HAP-1 (cell line): ENCODE results near the gene TC2N.

Experiments used
- DNase-seq, 2 experiments: peaks; one replicate each; pipeline ENCODE4 v3.0.0-alpha.2; 2016 to 2020; ENCODE audit warnings: low spot score in 2 of 2
- H3K27me3 ChIP-seq: fragments of 250-450 bp; sonication (Bioruptor Pico); 2 replicates; pipeline ENCODE4 v1.5.1; 2020; ENCODE audit warnings: low read depth, mild to moderate bottlenecking, moderate library complexity
- H3K36me3 ChIP-seq: fragments of 250-450 bp; sonication (Bioruptor Pico); replicated peaks from 2 replicates; pipeline ENCODE4 v1.5.1; 2020; ENCODE audit warnings: mild to moderate bottlenecking
- H3K4me1 ChIP-seq: fragments of 250-450 bp; sonication (Bioruptor Pico); 2 replicates; pipeline ENCODE4 v1.5.1; 2020; ENCODE audit warnings: mild to moderate bottlenecking
- H3K4me3 ChIP-seq: fragments of 250-450 bp; sonication (Bioruptor Pico); 2 replicates; pipeline ENCODE4 v1.5.1; 2020; ENCODE audit warnings: mild to moderate bottlenecking, moderate library complexity
- H3K9me3 ChIP-seq: fragments of 250-450 bp; sonication (Bioruptor Pico); 2 replicates; pipeline ENCODE4 v1.5.1; 2020; ENCODE audit warnings: mild to moderate bottlenecking, moderate library complexity
- in situ Hi-C: fragments of 300-500 bp; cut with MboI; formaldehyde crosslinking; loops from 3 replicates; pipeline ENCODE4 v1.14.3; 2020; ENCODE audit warnings: low sequenced_read_pairs, inconsistent platforms, mixed read lengths

TC2N gene

GRCh38 chr14:91770185-91770584 lies 97.2 kb downstream of the TC2N start:
- no peaks in the 10 kb centered on the region for H3K27me3 ChIP-seq
- no peak for DNase-seq
- in situ Hi-C loops, result no loop called here
- H3K36me3 ChIP-seq, result no peaks in the 10 kb centered on the region
- no peaks in the 10 kb centered on the region for H3K4me1 ChIP-seq
- no peaks in the 10 kb centered on the region for H3K9me3 ChIP-seq
- H3K4me3 ChIP-seq, result no peak overlapping the region

- Histone ChIP-seq H3K36me3 (no peaks in the 10 kb centered on the region), H3K4me1 (peaks cover 6% of the 10 kb centered on the region), H3K27me3 (no peaks in the 10 kb centered on the region), H3K9me3 (no peaks in the 10 kb centered on the region), H3K4me3 (no peak overlapping the region)
- DNase-seq, result no peak
- in situ Hi-C loops, result no loop called here
Observed at GRCh38 chr14:91755570-91756295, 111.6 kb downstream of the TC2N start.

- no peaks in the 10 kb centered on the region for H3K36me3 ChIP-seq
- peaks cover 6% of the 10 kb centered on the region for H3K4me1 ChIP-seq
- DNase-seq, result no peak
- in situ Hi-C loops, result no loop called here
- H3K9me3 ChIP-seq, result no peaks in the 10 kb centered on the region
- no peak overlapping the region for H3K4me3 ChIP-seq
- H3K27me3 ChIP-seq, result no peaks in the 10 kb centered on the region
Observed at GRCh38 chr14:91754819-91755218, 112.5 kb downstream of the TC2N start.

GRCh38 chr14:91754185-91754584 lies 113.2 kb downstream of the TC2N start:
- H3K4me3 ChIP-seq, result no peak overlapping the region
- no peaks in the 10 kb centered on the region for H3K9me3 ChIP-seq
- DNase-seq, result no peak
- in situ Hi-C loops, result no loop called here
- H3K36me3 ChIP-seq, result no peaks in the 10 kb centered on the region
- H3K4me1 ChIP-seq, result peaks cover 6% of the 10 kb centered on the region
- no peaks in the 10 kb centered on the region for H3K27me3 ChIP-seq

- Histone ChIP-seq H3K4me3 (no peak overlapping the region), H3K36me3 (no peaks in the 10 kb centered on the region), H3K4me1 (peaks cover 6% of the 10 kb centered on the region), H3K9me3 (no peaks in the 10 kb centered on the region), H3K27me3 (no peaks in the 10 kb centered on the region)
- no peak for DNase-seq
- in situ Hi-C loops, result no loop called here
Observed at GRCh38 chr14:91753501-91754128, 113.7 kb downstream of the TC2N start.

DNA sequence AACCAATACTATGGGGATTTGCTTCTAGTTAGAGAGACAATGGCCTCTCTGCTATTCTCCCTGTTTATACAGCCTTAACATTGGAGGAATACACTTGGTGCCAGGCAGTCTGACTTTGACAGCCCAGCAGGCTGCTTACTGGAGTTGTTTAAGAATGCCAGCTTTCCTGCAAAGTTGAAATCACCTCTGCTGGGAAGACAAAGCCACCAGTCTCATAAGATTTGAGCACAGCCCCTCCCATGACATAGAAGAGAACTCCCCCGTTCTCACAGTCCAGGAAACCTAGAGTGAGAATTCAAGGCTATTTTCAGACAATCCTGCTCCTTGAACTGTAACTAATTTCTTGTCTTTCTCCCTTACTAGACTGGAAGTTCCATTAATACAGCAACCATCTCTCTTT lies 114.4 kb downstream of the TC2N start:
- in situ Hi-C loops, result no loop called here
- Histone ChIP-seq H3K4me1 (peaks cover 6% of the 10 kb centered on the region), H3K36me3 (no peaks in the 10 kb centered on the region), H3K4me3 (no peak overlapping the region), H3K9me3 (no peaks in the 10 kb centered on the region), H3K27me3 (no peaks in the 10 kb centered on the region)
- no peak for DNase-seq

- in situ Hi-C loops, result no loop called here
- Histone ChIP-seq H3K27me3 (no peaks in the 10 kb centered on the region), H3K4me3 (no peak overlapping the region), H3K9me3 (no peaks in the 10 kb centered on the region), H3K36me3 (no peaks in the 10 kb centered on the region), H3K4me1 (peaks cover 6% of the 10 kb centered on the region)
- no peak for DNase-seq
Observed at GRCh38 chr14:91751719-91752118, 115.6 kb downstream of the TC2N start.

GRCh38 chr14:91750634-91751198 lies 116.6 kb downstream of the TC2N start:
- Histone ChIP-seq H3K4me3 (no peak overlapping the region), H3K4me1 (peaks cover 5% of the 10 kb centered on the region), H3K27me3 (no peaks in the 10 kb centered on the region), H3K9me3 (no peaks in the 10 kb centered on the region), H3K36me3 (no peaks in the 10 kb centered on the region)
- DNase-seq, result no peak
- in situ Hi-C loops, result no loop called here

- in situ Hi-C loops, result no loop called here
- H3K36me3 ChIP-seq, result no peaks in the 10 kb centered on the region
- no peaks in the 10 kb centered on the region for H3K27me3 ChIP-seq
- H3K4me1 ChIP-seq, result no peaks in the 10 kb centered on the region
- no peaks in the 10 kb centered on the region for H3K9me3 ChIP-seq
- H3K4me3 ChIP-seq, result no peak overlapping the region
- no peak for DNase-seq
Observed at GRCh38 chr14:91749868-91750267, 117.5 kb downstream of the TC2N start.

DNA sequence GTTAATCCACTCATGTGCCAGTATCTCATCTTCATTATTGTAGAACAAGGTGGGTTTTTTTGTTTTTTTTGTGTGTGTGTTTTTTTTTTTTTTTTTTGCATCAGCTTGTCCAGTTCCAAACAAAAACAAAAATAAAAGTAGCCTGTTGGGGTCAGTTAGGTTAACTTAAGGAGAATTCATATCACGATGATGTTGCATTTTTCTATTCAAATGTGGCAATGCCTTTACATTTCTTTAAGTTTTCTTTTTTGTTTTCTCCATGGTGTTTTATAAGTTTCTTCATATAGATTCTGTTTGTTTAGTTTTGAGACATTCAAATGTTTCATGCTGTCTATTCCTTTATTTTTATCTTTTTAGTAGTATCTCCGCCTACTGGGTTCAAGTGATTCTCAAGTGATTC lies 119.3 kb downstream of the TC2N start:
- no peak for DNase-seq
- no peaks in the 10 kb centered on the region for H3K4me1 ChIP-seq
- in situ Hi-C loops, result no loop called here
- H3K36me3 ChIP-seq, result no peaks in the 10 kb centered on the region
- no peak overlapping the region for H3K4me3 ChIP-seq
- H3K27me3 ChIP-seq, result no peaks in the 10 kb centered on the region
- no peaks in the 10 kb centered on the region for H3K9me3 ChIP-seq

- Histone ChIP-seq H3K4me3 (no peak overlapping the region), H3K27me3 (no peaks in the 10 kb centered on the region), H3K36me3 (no peaks in the 10 kb centered on the region), H3K4me1 (no peaks in the 10 kb centered on the region), H3K9me3 (no peaks in the 10 kb centered on the region)
- in situ Hi-C loops, result no loop called here
- DNase-seq, result no peak
Observed at GRCh38 chr14:91745344-91745743, 122.0 kb downstream of the TC2N start.

GRCh38 chr14:91744068-91744480 lies 123.3 kb downstream of the TC2N start:
- no peaks in the 10 kb centered on the region for H3K4me1 ChIP-seq
- no peaks in the 10 kb centered on the region for H3K27me3 ChIP-seq
- DNase-seq, result no peak
- H3K4me3 ChIP-seq, result no peak overlapping the region
- no peaks in the 10 kb centered on the region for H3K36me3 ChIP-seq
- no peaks in the 10 kb centered on the region for H3K9me3 ChIP-seq
- in situ Hi-C loops, result no loop called here

GRCh38 chr14:91743305-91743653 lies 124.1 kb downstream of the TC2N start:
- H3K4me3 ChIP-seq, result no peak overlapping the region
- DNase-seq, result no peak
- H3K9me3 ChIP-seq, result no peaks in the 10 kb centered on the region
- no peaks in the 10 kb centered on the region for H3K36me3 ChIP-seq
- in situ Hi-C loops, result no loop called here
- H3K27me3 ChIP-seq, result no peaks in the 10 kb centered on the region
- peaks cover 2% of the 10 kb centered on the region; the same call in 1 of the 2 replicates for H3K4me1 ChIP-seq

- no peak overlapping the region for H3K4me3 ChIP-seq
- peaks cover 5% of the 10 kb centered on the region; the same call in 1 of the 2 replicates for H3K4me1 ChIP-seq
- H3K36me3 ChIP-seq, result no peaks in the 10 kb centered on the region
- no peaks in the 10 kb centered on the region for H3K27me3 ChIP-seq
- in situ Hi-C loops, result no loop called here
- no peaks in the 10 kb centered on the region for H3K9me3 ChIP-seq
- DNase-seq, result no peak
Observed at GRCh38 chr14:91742621-91743304, 124.6 kb downstream of the TC2N start.
